Hepatocyte (in vitro differentiated cells): ENCODE measurements around the gene BID. TPM values are rescaled to one million over a fixed set of nuclear protein-coding genes. Genes with fewer than 3 reads are reported as not detected.
A peak's percentile ranks its signal among the peaks of the same experiment; 100 is the strongest.

ENCODE experiments used
- DNase-seq: peaks from one replicate; pipeline ENCODE4 v3.0.0-alpha.2; 2016; ENCODE audit warnings: low spot score
- H2AFZ ChIP-seq: fragments of 200-600 bp; sonication (generic); 2 replicates; pipeline ENCODE4 v1.6.0; 2016; ENCODE audit warnings: antibody characterized with exemption, mild to moderate bottlenecking
- H3K27ac ChIP-seq: fragments of 200-600 bp; sonication (generic); 2 replicates; pipeline ENCODE4 v1.5.1; 2016; ENCODE audit warnings: mild to moderate bottlenecking
- H3K27me3 ChIP-seq: fragments of 200-600 bp; sonication (generic); 2 replicates; pipeline ENCODE4 v1.6.1; 2016
- H3K36me3 ChIP-seq: fragments of 200-600 bp; sonication (generic); replicated peaks from 2 replicates; pipeline ENCODE4 v1.5.1; 2016; ENCODE audit warnings: low read depth; ENCODE audit not compliant: insufficient read depth
- H3K4me1 ChIP-seq: fragments of 200-600 bp; sonication (generic); 2 replicates; pipeline ENCODE4 v1.5.1; 2016; ENCODE audit warnings: mild to moderate bottlenecking, moderate library complexity; ENCODE audit not compliant: insufficient read depth
- H3K4me2 ChIP-seq: fragments of 200-600 bp; sonication (generic); 2 replicates; pipeline ENCODE4 v1.6.0; 2016
- H3K4me3 ChIP-seq: fragments of 200-600 bp; sonication (generic); 2 replicates; pipeline ENCODE4 v1.5.1; 2016; ENCODE audit warnings: mild to moderate bottlenecking
- H3K79me2 ChIP-seq: fragments of 200-600 bp; sonication (generic); 2 replicates; pipeline ENCODE4 v1.6.0; 2017; ENCODE audit warnings: mild to moderate bottlenecking
- H3K9me2 ChIP-seq: fragments of 200-600 bp; sonication (generic); replicated peaks from 2 replicates; pipeline ENCODE4 v1.6.0; 2017; ENCODE audit warnings: mild to moderate bottlenecking; ENCODE audit not compliant: insufficient read depth
- H3K9me3 ChIP-seq: fragments of 200-600 bp; sonication (generic); 2 replicates; pipeline ENCODE4 v1.5.1; 2016; ENCODE audit warnings: low read depth, mild to moderate bottlenecking
- H4K20me1 ChIP-seq: fragments of 200-600 bp; sonication (generic); 2 replicates; pipeline ENCODE4 v1.6.0; 2016; ENCODE audit warnings: mild to moderate bottlenecking; ENCODE audit not compliant: insufficient read depth, poor library complexity, severe bottlenecking
- EZH2 ChIP-seq: fragments of 200-600 bp; sonication (generic); IDR thresholded peaks from 2 replicates; pipeline ENCODE4 v1.6.1; 2016; ENCODE audit warnings: antibody characterized with exemption, mild to moderate bottlenecking, borderline replicate concordance
- EZH2phosphoT487 ChIP-seq: fragments of 200-600 bp; sonication (generic); IDR thresholded peaks from one replicate; pipeline ENCODE4 v1.6.1; 2018; ENCODE audit warnings: antibody characterized with exemption, mild to moderate bottlenecking, low read depth, moderate library complexity; ENCODE audit not compliant: unreplicated experiment, severe bottlenecking
- WGBS: methylation state at CpG from one replicate; pipeline ENCODE4 v1.1.6; 2016; ENCODE audit warnings: low lambda C conversion rate; ENCODE audit errors: missing lambda C conversion rate; 5-methylcytosine and 5-hydroxymethylcytosine counted together
- polyA plus RNA-seq: library from polyadenylated mRNA; unstranded; fragments of >200 nt; fragmentation: Nextera tagmentation; extraction: Ambion mirVana; gene quantifications from 2 replicates; pipeline ENCODE4 v1.2.1, GENCODE V29; 2016
- total RNA-seq: library from RNA; depleted of rRNA; stranded (reverse); fragments of >200 nt; gene quantifications from 2 replicates; pipeline ENCODE4 v1.2.3, GENCODE V29; 2014
- TF ChIP-seq, protein P1 (sequence below): fragments of 200-600 bp; sonication (generic); IDR thresholded peaks from 2 replicates; pipeline ENCODE4 v1.5.1; 2016; ENCODE audit warnings: antibody characterized with exemption, mild to moderate bottlenecking; ENCODE audit not compliant: poor library complexity

The BID gene
- total and polyA plus RNA-seq, 2 experiments from 2014 or later, result 34.5 to 55.5 TPM

GRCh38 chr22:17792854-17793434 lies 18.7 kb upstream of the BID start:
- Histone ChIP-seq H3K4me2 (no peak overlapping the region), H3K27ac (no peak overlapping the region), H3K79me2 (no peaks in the 10 kb centered on the region), H3K36me3 (no peaks in the 10 kb centered on the region), H4K20me1 (no peaks in the 10 kb centered on the region), H3K9me2 (no peaks in the 10 kb centered on the region), H3K27me3 (no peaks in the 10 kb centered on the region), H2AFZ (no peak overlapping the region), H3K4me3 (no peak overlapping the region), H3K9me3 (no peaks in the 10 kb centered on the region), H3K4me1 (no peaks in the 10 kb centered on the region)
- TF ChIP-seq, protein P1, sequence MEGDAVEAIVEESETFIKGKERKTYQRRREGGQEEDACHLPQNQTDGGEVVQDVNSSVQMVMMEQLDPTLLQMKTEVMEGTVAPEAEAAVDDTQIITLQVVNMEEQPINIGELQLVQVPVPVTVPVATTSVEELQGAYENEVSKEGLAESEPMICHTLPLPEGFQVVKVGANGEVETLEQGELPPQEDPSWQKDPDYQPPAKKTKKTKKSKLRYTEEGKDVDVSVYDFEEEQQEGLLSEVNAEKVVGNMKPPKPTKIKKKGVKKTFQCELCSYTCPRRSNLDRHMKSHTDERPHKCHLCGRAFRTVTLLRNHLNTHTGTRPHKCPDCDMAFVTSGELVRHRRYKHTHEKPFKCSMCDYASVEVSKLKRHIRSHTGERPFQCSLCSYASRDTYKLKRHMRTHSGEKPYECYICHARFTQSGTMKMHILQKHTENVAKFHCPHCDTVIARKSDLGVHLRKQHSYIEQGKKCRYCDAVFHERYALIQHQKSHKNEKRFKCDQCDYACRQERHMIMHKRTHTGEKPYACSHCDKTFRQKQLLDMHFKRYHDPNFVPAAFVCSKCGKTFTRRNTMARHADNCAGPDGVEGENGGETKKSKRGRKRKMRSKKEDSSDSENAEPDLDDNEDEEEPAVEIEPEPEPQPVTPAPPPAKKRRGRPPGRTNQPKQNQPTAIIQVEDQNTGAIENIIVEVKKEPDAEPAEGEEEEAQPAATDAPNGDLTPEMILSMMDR, result no peak
- TF ChIP-seq EZH2 (no peak), EZH2phosphoT487 (no peak)
- peak; percentile 48 for DNase-seq
- 68% methylated on average over 29 of the region's 29 CpGs for WGBS

DNA sequence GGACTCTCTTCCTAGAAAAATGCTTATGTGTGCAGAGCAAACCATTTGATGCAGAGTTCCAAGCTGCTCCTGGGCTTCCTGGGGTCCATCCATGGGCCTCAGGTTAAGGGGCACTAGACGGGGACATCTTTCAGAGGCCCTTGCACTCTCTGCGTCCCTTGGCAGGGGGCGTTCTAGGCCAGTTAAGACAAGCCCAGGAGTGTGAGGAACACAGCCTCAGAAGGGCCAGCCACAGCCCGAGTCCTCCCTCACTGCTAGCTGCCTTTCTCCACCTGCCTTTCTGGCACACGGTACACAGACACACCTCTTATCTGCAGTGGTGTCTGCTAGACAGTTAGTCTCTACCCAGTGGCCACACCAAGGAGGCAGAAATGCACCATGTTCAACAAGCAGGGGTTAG lies 18.0 kb upstream of the BID start:
- Histone ChIP-seq H3K4me1 (no peaks in the 10 kb centered on the region), H3K27ac (no peak overlapping the region), H3K79me2 (no peaks in the 10 kb centered on the region), H3K4me3 (no peak overlapping the region), H3K27me3 (no peaks in the 10 kb centered on the region), H3K9me2 (no peaks in the 10 kb centered on the region), H3K36me3 (no peaks in the 10 kb centered on the region), H2AFZ (no peak overlapping the region), H3K4me2 (no peak overlapping the region), H3K9me3 (no peaks in the 10 kb centered on the region), H4K20me1 (no peaks in the 10 kb centered on the region)
- TF ChIP-seq, protein P1, result no peak
- TF ChIP-seq EZH2phosphoT487 (no peak), EZH2 (no peak)
- DNase-seq, result no peak
- 60% methylated on average over 5 of the region's 5 CpGs for WGBS

DNA sequence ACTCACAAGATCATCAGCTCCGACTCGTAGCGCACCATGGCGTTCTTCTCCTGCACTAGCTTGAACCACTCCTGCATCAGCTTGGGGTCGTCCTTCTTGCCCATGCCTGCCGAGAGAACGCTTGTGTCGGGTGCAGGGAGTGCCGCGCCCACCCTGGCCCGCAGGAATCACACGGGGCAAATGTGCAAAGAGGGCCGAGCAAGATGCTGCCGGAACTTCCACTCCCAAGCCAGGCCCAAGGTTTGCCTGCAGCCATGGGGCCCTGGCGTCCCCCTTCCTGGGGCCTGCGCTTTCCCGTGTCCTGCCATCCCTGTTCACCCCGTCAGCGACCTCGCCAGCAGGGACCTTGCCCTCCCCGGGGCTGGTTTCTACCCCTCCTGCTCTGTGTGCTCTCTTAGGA lies 16.9 kb upstream of the BID start:
- Histone ChIP-seq H2AFZ (no peak overlapping the region), H3K27me3 (no peaks in the 10 kb centered on the region), H3K4me3 (no peak overlapping the region), H3K4me1 (no peaks in the 10 kb centered on the region), H3K36me3 (no peaks in the 10 kb centered on the region), H3K9me3 (no peaks in the 10 kb centered on the region), H4K20me1 (no peaks in the 10 kb centered on the region), H3K79me2 (no peaks in the 10 kb centered on the region), H3K27ac (no peak overlapping the region), H3K4me2 (no peak overlapping the region), H3K9me2 (no peaks in the 10 kb centered on the region)
- TF ChIP-seq EZH2phosphoT487 (no peak), EZH2 (no peak)
- TF ChIP-seq, protein P1, result no peak
- 95% methylated on average over 21 of the region's 21 CpGs for WGBS
- no peak for DNase-seq
